ENCODE measurements around the gene HADHB.
"Not testable (repeated sequence)": the region's sequence is repeated elsewhere in the genome, so short reads cannot be mapped to it uniquely, and the experiment has no call there.

Gene HADHB

GRCh38 chr2:26331321-26331720, 86.6 kb downstream of the HADHB start:
- DNase-seq: not testable (repeated sequence)

- no peak for DNase-seq
Observed at GRCh38 chr2:26333293-26333692, 88.6 kb downstream of the HADHB start.

- DNase-seq: no peak
Observed at GRCh38 chr2:26335231-26335630, 90.5 kb downstream of the HADHB start.

- no peak for DNase-seq
Observed at GRCh38 chr2:26336719-26337118, 92.0 kb downstream of the HADHB start.

GRCh38 chr2:26337298-26337697, 92.6 kb downstream of the HADHB start:
- no peak for DNase-seq

Measured in NCI-H1105 (cell line).